Measurements from ENCODE around the gene LSS. TPM values are rescaled to one million over a fixed set of nuclear protein-coding genes. Genes with fewer than 3 reads are reported as not detected.

Gene LSS
- total and polyA plus RNA-seq, 2 of the 8 experiments (the other 6 are each of a cell fraction or from before 2014, with no cell fraction given), result 96.1 to 123 TPM

- TF ChIP-seq CBX5 (IDR thresholded peaks at IDR 0.05; ENCODE audit: low read depth, low read length), result no peak
- no peak for TF ChIP-seq RFX5 (IDR thresholded peaks at IDR 0.05; ENCODE audit: borderline replicate concordance, low read depth, low read length)
- no peak for TF ChIP-seq CREB1 (IDR thresholded peaks at IDR 0.05)
- no peak for TF ChIP-seq MAX (IDR thresholded peaks at IDR 0.05)
- TF ChIP-seq NANOG (IDR thresholded peaks at IDR 0.05; ENCODE audit: insufficient read depth, low read depth, low read length, poor library complexity, severe bottlenecking), result no peak
- no peak for TF ChIP-seq SAP30 (IDR thresholded peaks at IDR 0.05; ENCODE audit: insufficient read depth, insufficient replicate concordance, low read length)
- TF ChIP-seq HDAC6 (IDR thresholded peaks at IDR 0.05; ENCODE audit: low read depth, low read length), result no peak
- no peak for TF ChIP-seq SP2 (IDR thresholded peaks at IDR 0.05; ENCODE audit: low read length)
These were observed 22.2 kb downstream of the LSS start (continued) for GRCh38 chr21:46206163-46207005.

All from H1 (cell line).